ENCODE measurements around the gene FNBP1. TPM values are rescaled to one million over a fixed set of nuclear protein-coding genes. Genes with fewer than 3 reads are reported as not detected.
"Not testable (repeated sequence)": the region's sequence is repeated elsewhere in the genome, so short reads cannot be mapped to it uniquely, and the experiment has no call there.

FNBP1 gene
- total and polyA plus RNA-seq, 2 donors (not counting 1 experiment from before 2014, with no cell fraction given) = 20.8 to 44.3 TPM

GRCh38 chr9:129952337-129952736 is 90.7 kb downstream of the FNBP1 start:
- H3K4me3 ChIP-seq (replicated peaks in 1 of 4; ENCODE audit: control extremely low read depth in 1 of 4, insufficient read depth in 1 of 4, low read depth in 3 of 4, low read length in 4 of 4) = no peak overlapping the region
- no peak overlapping the region for H2AFZ ChIP-seq (ENCODE audit: low read length)
- no peak overlapping the region for H3K27ac ChIP-seq (ENCODE audit: insufficient read depth, low read length)
- H3K4me2 ChIP-seq (ENCODE audit: extremely low read depth, insufficient read depth, low read length) = no peak overlapping the region
- no peaks in the 10 kb centered on the region for H3K79me2 ChIP-seq (ENCODE audit: control insufficient read depth, insufficient read depth, low read length)
- H3K36me3 ChIP-seq (ENCODE audit: control insufficient read depth, insufficient read depth, low read length) = no peaks in the 10 kb centered on the region
- TF ChIP-seq EZH2 (IDR thresholded peaks at IDR 0.05; ENCODE audit: low read length, missing control alignments) = no peak
- H3K27me3 ChIP-seq (ENCODE audit: control insufficient read depth, insufficient read depth, low read length) = no peaks in the 10 kb centered on the region
- H3K9me3 ChIP-seq (ENCODE audit: control insufficient read depth, insufficient read depth, low read depth, low read length) = no peaks in the 10 kb centered on the region
- no peak for DNase-seq (ENCODE audit: low read depth in 2 of 2)
- H4K20me1 ChIP-seq (ENCODE audit: control insufficient read depth, extremely low read depth, insufficient read depth, low read length) = no peaks in the 10 kb centered on the region
- H3K4me1 ChIP-seq (ENCODE audit: control insufficient read depth, extremely low read depth, insufficient read depth, low read length) = no peaks in the 10 kb centered on the region
- no peak overlapping the region for H3K9ac ChIP-seq (ENCODE audit: insufficient read depth, low read length)

GRCh38 chr9:129949821-129950220 is 93.2 kb downstream of the FNBP1 start:
- Histone ChIP-seq H3K36me3 (ENCODE audit: control insufficient read depth, insufficient read depth, low read length) (no peaks in the 10 kb centered on the region), H3K79me2 (ENCODE audit: control insufficient read depth, insufficient read depth, low read length) (no peaks in the 10 kb centered on the region), H3K9ac (ENCODE audit: insufficient read depth, low read length) (no peak overlapping the region), H2AFZ (ENCODE audit: low read length) (no peak overlapping the region), H4K20me1 (ENCODE audit: control insufficient read depth, extremely low read depth, insufficient read depth, low read length) (no peaks in the 10 kb centered on the region), H3K4me2 (ENCODE audit: extremely low read depth, insufficient read depth, low read length) (no peak overlapping the region), H3K4me3 (replicated peaks in 1 of 4; ENCODE audit: control extremely low read depth in 1 of 4, insufficient read depth in 1 of 4, low read depth in 3 of 4, low read length in 4 of 4) (no peak overlapping the region), H3K27ac (ENCODE audit: insufficient read depth, low read length) (no peak overlapping the region), H3K4me1 (ENCODE audit: control insufficient read depth, extremely low read depth, insufficient read depth, low read length) (no peaks in the 10 kb centered on the region), H3K9me3 (ENCODE audit: control insufficient read depth, insufficient read depth, low read depth, low read length) (no peaks in the 10 kb centered on the region), H3K27me3 (ENCODE audit: control insufficient read depth, insufficient read depth, low read length) (no peaks in the 10 kb centered on the region)
- DNase-seq (ENCODE audit: low read depth in 2 of 2) = no peak
- TF ChIP-seq CTCF (conservative IDR thresholded peaks at IDR 0.05 in 1 of 2, IDR thresholded peaks at IDR 0.05 in 1 of 2; ENCODE audit: low read depth in 1 of 2, low read length in 2 of 2) (no peak), EZH2 (IDR thresholded peaks at IDR 0.05; ENCODE audit: low read length, missing control alignments) (no peak)

- H3K9me3 ChIP-seq (ENCODE audit: control insufficient read depth, insufficient read depth, low read depth, low read length); H3K4me3 ChIP-seq (replicated peaks in 1 of 4; ENCODE audit: control extremely low read depth in 1 of 4, insufficient read depth in 1 of 4, low read depth in 3 of 4, low read length in 4 of 4); H4K20me1 ChIP-seq (ENCODE audit: control insufficient read depth, extremely low read depth, insufficient read depth, low read length); DNase-seq (ENCODE audit: low read depth in 2 of 2); H3K9ac ChIP-seq (ENCODE audit: insufficient read depth, low read length); H3K4me2 ChIP-seq (ENCODE audit: extremely low read depth, insufficient read depth, low read length); H3K79me2 ChIP-seq (ENCODE audit: control insufficient read depth, insufficient read depth, low read length); H3K4me1 ChIP-seq (ENCODE audit: control insufficient read depth, extremely low read depth, insufficient read depth, low read length); H2AFZ ChIP-seq (ENCODE audit: low read length); H3K27me3 ChIP-seq (ENCODE audit: control insufficient read depth, insufficient read depth, low read length); H3K27ac ChIP-seq (ENCODE audit: insufficient read depth, low read length); H3K36me3 ChIP-seq (ENCODE audit: control insufficient read depth, insufficient read depth, low read length): not testable (repeated sequence)
Observed at GRCh38 chr9:129948626-129949025, 94.4 kb downstream of the FNBP1 start.

- DNase-seq (ENCODE audit: low read depth in 2 of 2) = no peak
- no peaks in the 10 kb centered on the region for H3K79me2 ChIP-seq (ENCODE audit: control insufficient read depth, insufficient read depth, low read length)
- no peak overlapping the region for H3K9ac ChIP-seq (ENCODE audit: insufficient read depth, low read length)
- no peak overlapping the region for H3K4me2 ChIP-seq (ENCODE audit: extremely low read depth, insufficient read depth, low read length)
- no peak overlapping the region for H3K27ac ChIP-seq (ENCODE audit: insufficient read depth, low read length)
- H3K4me1 ChIP-seq (ENCODE audit: control insufficient read depth, extremely low read depth, insufficient read depth, low read length) = no peaks in the 10 kb centered on the region
- H3K9me3 ChIP-seq (ENCODE audit: control insufficient read depth, insufficient read depth, low read depth, low read length) = no peaks in the 10 kb centered on the region
- H3K27me3 ChIP-seq (ENCODE audit: control insufficient read depth, insufficient read depth, low read length) = no peaks in the 10 kb centered on the region
- H3K36me3 ChIP-seq (ENCODE audit: control insufficient read depth, insufficient read depth, low read length) = no peaks in the 10 kb centered on the region
- H4K20me1 ChIP-seq (ENCODE audit: control insufficient read depth, extremely low read depth, insufficient read depth, low read length) = no peaks in the 10 kb centered on the region
- H3K4me3 ChIP-seq (replicated peaks in 1 of 4; ENCODE audit: control extremely low read depth in 1 of 4, insufficient read depth in 1 of 4, low read depth in 3 of 4, low read length in 4 of 4) = no peak overlapping the region
- H2AFZ ChIP-seq (ENCODE audit: low read length) = no peak overlapping the region
- TF ChIP-seq CTCF (conservative IDR thresholded peaks at IDR 0.05 in 1 of 2, IDR thresholded peaks at IDR 0.05 in 1 of 2; ENCODE audit: low read depth in 1 of 2, low read length in 2 of 2) (no peak), EZH2 (IDR thresholded peaks at IDR 0.05; ENCODE audit: low read length, missing control alignments) (no peak)
Observed at GRCh38 chr9:129946246-129946995, 96.6 kb downstream of the FNBP1 start.

All from fibroblast of lung (primary cell).